Osteocyte (in vitro differentiated cells): ENCODE results near the gene POU3F3. TPM values are rescaled to one million over a fixed set of nuclear protein-coding genes. Genes with fewer than 3 reads are reported as not detected.
A peak's percentile ranks its signal among the peaks of the same experiment; 100 is the strongest.

ENCODE experiments used
- DNase-seq: peaks from one replicate; pipeline ENCODE4 v3.0.0; 2021; ENCODE audit warnings: mixed read lengths; ENCODE audit not compliant: unreplicated experiment; ENCODE audit errors: extremely low spot score
- H3K27ac Mint-ChIP-seq: one replicate; pipeline ENCODE4 v1.8.0; 2021; ENCODE audit warnings: mild to moderate bottlenecking, mixed read lengths; ENCODE audit not compliant: unreplicated experiment
- H3K27me3 Mint-ChIP-seq: one replicate; pipeline ENCODE4 v1.8.0; 2021; ENCODE audit warnings: mixed read lengths; ENCODE audit not compliant: unreplicated experiment
- H3K36me3 Mint-ChIP-seq: one replicate; pipeline ENCODE4 v1.8.0; 2021; ENCODE audit warnings: mixed read lengths; ENCODE audit not compliant: unreplicated experiment
- H3K4me1 Mint-ChIP-seq: one replicate; pipeline ENCODE4 v1.8.0; 2021; ENCODE audit warnings: mixed read lengths; ENCODE audit not compliant: unreplicated experiment
- H3K4me3 Mint-ChIP-seq: one replicate; pipeline ENCODE4 v1.8.0; 2021; ENCODE audit warnings: mild to moderate bottlenecking, moderate library complexity, mixed read lengths; ENCODE audit not compliant: unreplicated experiment
- H3K9me3 Mint-ChIP-seq: one replicate; pipeline ENCODE4 v1.8.0; 2021; ENCODE audit warnings: mixed read lengths; ENCODE audit not compliant: unreplicated experiment
- total RNA-seq: library from RNA; stranded (reverse); gene quantifications from 2 replicates; pipeline ENCODE4 v1.2.1, GENCODE V29; 2021
- TF ChIP-seq, protein P1 (sequence below): fragments of 200-600 bp; sonication (generic); IDR thresholded peaks from 2 replicates; pipeline ENCODE4 v1.5.0; 2021; ENCODE audit warnings: antibody characterized with exemption, mild to moderate bottlenecking, moderate library complexity

POU3F3 gene
- total RNA-seq, 1 donor from 2014 or later = 35.5 TPM

DNA sequence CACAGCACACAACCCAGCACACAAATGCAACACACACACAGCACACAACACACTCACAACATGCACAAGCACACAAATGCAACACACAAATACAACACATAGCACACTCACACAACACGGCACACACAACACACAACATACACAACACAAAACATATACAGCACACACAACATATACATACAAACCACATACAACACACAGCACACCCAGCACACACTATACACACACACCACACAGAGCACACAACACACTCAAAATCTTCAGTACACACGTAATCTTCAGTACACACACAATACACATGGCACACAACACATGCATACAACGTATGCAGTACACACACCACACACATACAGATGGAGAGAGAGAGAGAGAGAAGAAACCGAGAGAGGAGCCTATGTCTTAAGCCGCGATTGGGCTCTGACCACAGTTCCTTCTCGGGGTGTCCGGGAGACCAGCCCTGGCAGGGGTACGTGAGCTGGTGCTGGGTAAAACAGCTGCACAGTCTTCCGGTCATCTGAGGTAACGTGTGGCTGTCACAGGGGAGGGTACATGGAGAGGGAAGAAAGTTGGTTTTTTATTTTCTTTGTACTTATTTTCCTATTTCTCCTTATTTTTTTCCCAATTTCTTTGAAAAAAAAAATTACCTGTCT lies 25.1 kb downstream of the POU3F3 start:
- no peaks in the 10 kb centered on the region for H3K9me3 Mint-ChIP-seq
- no peaks in the 10 kb centered on the region for H3K4me1 Mint-ChIP-seq
- no peak overlapping the region for H3K27ac Mint-ChIP-seq
- no peak overlapping the region for H3K4me3 Mint-ChIP-seq
- no peak for DNase-seq
- H3K27me3 Mint-ChIP-seq = peaks cover 19% of the 10 kb centered on the region
- TF ChIP-seq, protein P1, sequence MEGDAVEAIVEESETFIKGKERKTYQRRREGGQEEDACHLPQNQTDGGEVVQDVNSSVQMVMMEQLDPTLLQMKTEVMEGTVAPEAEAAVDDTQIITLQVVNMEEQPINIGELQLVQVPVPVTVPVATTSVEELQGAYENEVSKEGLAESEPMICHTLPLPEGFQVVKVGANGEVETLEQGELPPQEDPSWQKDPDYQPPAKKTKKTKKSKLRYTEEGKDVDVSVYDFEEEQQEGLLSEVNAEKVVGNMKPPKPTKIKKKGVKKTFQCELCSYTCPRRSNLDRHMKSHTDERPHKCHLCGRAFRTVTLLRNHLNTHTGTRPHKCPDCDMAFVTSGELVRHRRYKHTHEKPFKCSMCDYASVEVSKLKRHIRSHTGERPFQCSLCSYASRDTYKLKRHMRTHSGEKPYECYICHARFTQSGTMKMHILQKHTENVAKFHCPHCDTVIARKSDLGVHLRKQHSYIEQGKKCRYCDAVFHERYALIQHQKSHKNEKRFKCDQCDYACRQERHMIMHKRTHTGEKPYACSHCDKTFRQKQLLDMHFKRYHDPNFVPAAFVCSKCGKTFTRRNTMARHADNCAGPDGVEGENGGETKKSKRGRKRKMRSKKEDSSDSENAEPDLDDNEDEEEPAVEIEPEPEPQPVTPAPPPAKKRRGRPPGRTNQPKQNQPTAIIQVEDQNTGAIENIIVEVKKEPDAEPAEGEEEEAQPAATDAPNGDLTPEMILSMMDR = no peak
- no peaks in the 10 kb centered on the region for H3K36me3 Mint-ChIP-seq

DNA sequence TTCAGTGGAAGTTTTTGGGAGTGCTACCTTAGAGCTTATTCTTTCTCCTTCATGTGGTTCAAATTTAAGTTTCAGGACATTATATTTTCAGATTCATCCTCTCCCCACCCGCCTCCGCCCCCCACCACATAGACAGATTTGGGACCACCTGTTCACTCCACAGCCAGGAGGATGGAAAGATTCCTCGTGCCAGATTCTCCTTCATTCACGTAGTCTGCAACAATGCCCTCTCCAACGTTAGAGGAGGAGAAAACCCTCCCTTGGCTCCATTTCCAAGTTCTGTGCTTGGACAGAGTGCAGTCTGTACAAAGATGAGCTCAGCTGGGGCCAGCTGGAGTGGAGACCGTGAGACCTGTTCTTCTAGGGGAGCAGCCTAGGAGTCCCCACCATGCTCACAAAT lies 26.2 kb downstream of the POU3F3 start:
- TF ChIP-seq, protein P1 = no peak
- peak; percentile 69 for DNase-seq
- no peak overlapping the region for H3K27ac Mint-ChIP-seq

DNA sequence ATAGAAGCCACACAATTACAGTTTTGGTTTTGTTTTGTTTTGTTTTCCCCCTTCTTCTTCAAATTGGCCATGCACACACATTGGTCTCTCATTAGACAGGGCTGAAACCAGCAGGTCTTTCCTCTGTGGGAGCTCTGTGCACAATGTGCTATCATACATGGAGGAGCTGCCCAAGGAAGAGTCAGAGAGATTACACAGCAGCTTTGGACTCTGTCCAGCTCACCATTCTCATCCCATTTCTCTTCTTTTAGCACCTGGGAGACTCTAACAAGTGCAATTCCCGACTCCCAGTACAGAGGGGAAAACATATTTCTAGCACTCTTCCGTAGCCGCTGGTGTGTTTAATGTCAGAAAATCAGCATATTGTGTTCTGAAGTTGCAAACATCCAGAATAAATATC lies 29.4 kb downstream of the POU3F3 start:
- Mint-ChIP-seq H3K4me3 (no peak overlapping the region), H3K36me3 (no peaks in the 10 kb centered on the region), H3K27me3 (peaks cover 15% of the 10 kb centered on the region), H3K27ac (no peak overlapping the region), H3K9me3 (no peaks in the 10 kb centered on the region), H3K4me1 (no peaks in the 10 kb centered on the region)
- peak; percentile 17 for DNase-seq
- TF ChIP-seq, protein P1 = no peak

More for the DNA sequence above, 26.2 kb downstream of the POU3F3 start:
- H3K9me3 Mint-ChIP-seq = no peaks in the 10 kb centered on the region
- H3K4me1 Mint-ChIP-seq = no peaks in the 10 kb centered on the region
- H3K36me3 Mint-ChIP-seq = no peaks in the 10 kb centered on the region
- H3K4me3 Mint-ChIP-seq = no peak overlapping the region
- peaks cover 19% of the 10 kb centered on the region for H3K27me3 Mint-ChIP-seq

DNA sequence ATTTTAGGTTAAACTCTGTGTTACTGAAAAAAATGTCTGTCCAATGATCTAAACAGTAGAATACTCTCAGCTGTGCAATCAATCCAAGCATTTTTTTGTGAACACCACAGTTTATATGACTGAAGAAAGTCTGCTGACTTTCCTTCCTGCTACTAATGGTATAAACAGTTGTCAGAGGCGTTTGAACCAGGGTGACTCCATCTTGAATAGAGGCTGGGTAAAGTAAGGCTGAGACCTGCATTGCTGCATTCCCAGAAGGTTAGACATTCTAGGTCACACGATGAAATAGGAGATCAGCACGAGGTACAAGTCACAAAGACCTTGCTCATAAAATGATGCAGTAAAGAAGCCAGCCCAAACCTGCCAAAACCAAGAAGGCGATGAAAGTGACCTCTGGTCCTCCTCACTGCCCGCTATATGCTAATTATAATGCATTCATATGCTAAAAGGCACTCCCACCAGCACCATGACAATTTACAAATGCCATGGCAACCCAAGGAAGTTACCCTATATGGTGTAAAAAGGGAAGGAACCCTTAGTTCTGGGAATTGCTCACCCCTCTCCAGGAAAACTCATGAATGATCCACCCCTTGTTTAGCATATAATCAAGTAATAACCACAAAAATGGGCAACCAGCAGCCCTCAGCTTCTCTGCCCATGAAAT lies 31.3 kb downstream of the POU3F3 start:
- H3K27ac Mint-ChIP-seq = no peak overlapping the region
- H3K9me3 Mint-ChIP-seq = no peaks in the 10 kb centered on the region
- no peaks in the 10 kb centered on the region for H3K4me1 Mint-ChIP-seq
- TF ChIP-seq, protein P1 = no peak
- peak; percentile 36 for DNase-seq
- H3K4me3 Mint-ChIP-seq = no peak overlapping the region
- H3K27me3 Mint-ChIP-seq = peaks cover 11% of the 10 kb centered on the region
- no peaks in the 10 kb centered on the region for H3K36me3 Mint-ChIP-seq

DNA sequence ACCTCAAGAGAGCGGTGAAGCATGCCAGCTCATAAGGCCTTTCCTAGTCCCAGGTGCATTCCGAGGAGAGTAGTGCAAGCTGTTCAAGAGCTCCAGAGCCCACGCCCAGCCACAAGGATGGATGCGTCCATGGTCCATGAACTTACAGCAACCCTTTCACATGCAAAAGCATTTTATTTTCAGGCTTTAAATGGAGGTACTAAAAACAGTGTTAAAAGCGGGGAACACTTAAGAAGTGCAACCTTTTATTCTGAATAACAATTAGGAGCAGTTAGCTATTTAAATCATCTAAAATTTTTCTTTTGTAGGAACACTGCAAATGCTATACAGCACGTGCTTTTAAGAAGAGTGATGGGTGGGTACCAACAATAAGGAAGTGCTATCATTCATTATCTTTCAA lies 33.8 kb downstream of the POU3F3 start:
- Mint-ChIP-seq H3K27ac (no peak overlapping the region), H3K27me3 (peaks cover 6% of the 10 kb centered on the region)

More for the DNA sequence above, 33.8 kb downstream of the POU3F3 start:
- DNase-seq = no peak
- H3K9me3 Mint-ChIP-seq = no peaks in the 10 kb centered on the region
- TF ChIP-seq, protein P1 = no peak
- H3K4me3 Mint-ChIP-seq = no peak overlapping the region
- no peaks in the 10 kb centered on the region for H3K4me1 Mint-ChIP-seq
- H3K36me3 Mint-ChIP-seq = no peaks in the 10 kb centered on the region
